Smooth muscle cell of the brain vasculature (primary cell): ENCODE data around the gene IGSF6.
"Not testable (repeated sequence)": the region's sequence is repeated elsewhere in the genome, so short reads cannot be mapped to it uniquely, and the experiment has no call there.

Source experiments
- DNase-seq: peaks from one replicate; pipeline ENCODE4 v3.0.0-alpha.2; 2012; ENCODE audit warnings: low read depth, low spot score

IGSF6 gene

GRCh38 chr16:21652453-21652852, at the start of gene IGSF6:
Gene IGSF6 (minus strand): TSS chr16:21652608. CDS start chr16:21652598, 10 bp downstream.
- DNase-seq: no peak

- no peak for DNase-seq
Measured at GRCh38 chr16:21701271-21701670, 48.9 kb upstream of the IGSF6 start.

GRCh38 chr16:21698169-21699032, 46.0 kb upstream of the IGSF6 start:
- DNase-seq: no peak

- DNase-seq: no peak
Measured at GRCh38 chr16:21697032-21697431, 44.6 kb upstream of the IGSF6 start.

GRCh38 chr16:21694609-21695008, 42.2 kb upstream of the IGSF6 start:
- no peak for DNase-seq

- not testable (repeated sequence) for DNase-seq
Measured at GRCh38 chr16:21690967-21691366, 38.6 kb upstream of the IGSF6 start.

- no peak for DNase-seq
Measured at GRCh38 chr16:21689107-21689506, 36.7 kb upstream of the IGSF6 start.

- DNase-seq: no peak
Measured at GRCh38 chr16:21685034-21685455, 32.6 kb upstream of the IGSF6 start.

GRCh38 chr16:21684199-21684598, 31.8 kb upstream of the IGSF6 start:
- DNase-seq: no peak

- no peak for DNase-seq
Measured at GRCh38 chr16:21683184-21683583, 30.8 kb upstream of the IGSF6 start.

GRCh38 chr16:21680714-21681113, 28.3 kb upstream of the IGSF6 start:
- DNase-seq: not testable (repeated sequence)

- not testable (repeated sequence) for DNase-seq
Measured at GRCh38 chr16:21674456-21674855, 22.0 kb upstream of the IGSF6 start.

GRCh38 chr16:21673469-21673868, 21.1 kb upstream of the IGSF6 start:
- DNase-seq: no peak

- DNase-seq: no peak
Measured at GRCh38 chr16:21667575-21667974, 15.2 kb upstream of the IGSF6 start.

- DNase-seq: no peak
Measured at GRCh38 chr16:21666772-21667171, 14.4 kb upstream of the IGSF6 start.

- no peak for DNase-seq
Measured at GRCh38 chr16:21664801-21665492, 12.5 kb upstream of the IGSF6 start.

GRCh38 chr16:21663889-21664647, 11.7 kb upstream of the IGSF6 start, which contains the start of gene OTOA:
Gene OTOA (plus strand): TSS chr16:21663968. CDS start chr16:21678515, 14,547 bp downstream.
- no peak for DNase-seq

- no peak for DNase-seq
Measured at GRCh38 chr16:21659124-21659523, 6.7 kb upstream of the IGSF6 start.

GRCh38 chr16:21656795-21657768, 4.7 kb upstream of the IGSF6 start:
- DNase-seq: peak; percentile 29

GRCh38 chr16:21654881-21655280, 2.5 kb upstream of the IGSF6 start:
- no peak for DNase-seq

- DNase-seq: no peak
Measured at GRCh38 chr16:21654466-21654865, 2.1 kb upstream of the IGSF6 start.
